ENCODE measurements around the gene TUT4.

- TF ChIP-seq CTCF (IDR thresholded peaks at IDR 0.05; ENCODE audit: extremely low read depth in 1 of 2, insufficient read depth in 1 of 2, low read depth in 1 of 2, low read length in 2 of 2) = no peak
- no peak for TF ChIP-seq POLR2AphosphoS5 (IDR thresholded peaks at IDR 0.05; ENCODE audit: insufficient read depth, low read depth, low read length)
- no peak for TF ChIP-seq MAX (IDR thresholded peaks at IDR 0.05; ENCODE audit: insufficient read depth, insufficient read length)
- TF ChIP-seq EZH2 (IDR thresholded peaks at IDR 0.05; ENCODE audit: borderline replicate concordance, low read depth, low read length, severe bottlenecking) = no peak
- TF ChIP-seq JUN (IDR thresholded peaks at IDR 0.05; ENCODE audit: borderline replicate concordance, insufficient read depth, insufficient read length, low read depth) = no peak
These were observed 126.5 kb downstream of the TUT4 start for GRCh38 chr1:52426371-52426770.

All from endothelial cell of umbilical vein (primary cell).